Embryonic facial prominence (tissue), 1 donor: ENCODE results near the gene ADAMTS17.

ENCODE experiments used
- DNase-seq: peaks from one replicate; pipeline ENCODE4 v3.0.0-alpha.2; 2016; ENCODE audit errors: extremely low spot score

The ADAMTS17 gene

DNA sequence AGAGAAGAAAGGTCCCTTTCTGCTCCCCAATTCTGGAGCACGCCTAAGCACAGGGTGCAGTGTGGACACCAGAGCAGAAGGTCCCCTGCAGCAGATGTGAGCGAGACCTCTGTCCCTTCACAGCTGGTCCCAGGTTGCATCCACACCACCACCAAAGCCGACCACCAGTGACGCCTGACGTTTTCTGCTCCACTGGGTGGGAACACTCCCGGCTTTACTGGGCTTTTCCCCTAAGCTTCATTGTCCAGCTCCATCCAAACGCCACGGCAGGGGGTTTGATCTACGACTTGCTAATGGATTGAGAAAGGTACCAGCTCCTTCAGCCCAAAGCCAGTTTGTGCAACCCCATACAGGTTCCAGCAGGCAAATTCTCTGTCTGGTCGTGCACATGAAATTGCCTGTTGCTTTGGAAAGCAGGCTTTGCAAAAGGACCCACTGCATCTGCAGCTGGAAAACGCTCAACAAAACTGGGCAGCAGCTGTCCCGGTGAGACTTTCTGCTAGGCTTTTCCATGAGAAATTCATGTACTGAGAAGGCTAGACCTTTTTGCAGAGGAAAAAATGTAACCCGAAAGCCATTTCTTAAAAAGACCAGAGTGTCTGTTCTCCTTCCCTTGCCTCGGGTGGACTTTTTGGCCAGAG lies 31.1 kb downstream of the ADAMTS17 start:
- DNase-seq: no peak

DNA sequence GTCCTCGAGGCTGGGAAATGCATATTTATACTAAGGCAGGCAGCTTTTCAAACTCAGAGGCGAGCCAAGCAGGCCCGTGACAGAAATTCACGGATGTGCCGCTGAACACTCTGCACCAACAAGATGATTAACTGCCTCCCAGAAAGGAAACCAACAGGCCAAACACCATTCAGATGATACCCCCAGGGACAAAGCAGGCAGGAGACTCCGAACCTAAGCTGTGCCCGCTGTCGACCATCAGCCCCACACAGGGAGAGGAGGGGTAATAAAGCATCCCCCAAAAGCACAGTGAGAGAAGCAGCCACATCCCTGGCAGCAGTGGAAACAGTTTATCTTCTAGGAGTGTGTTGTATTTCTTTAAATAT lies 31.8 kb downstream of the ADAMTS17 start:
- DNase-seq: no peak

DNA sequence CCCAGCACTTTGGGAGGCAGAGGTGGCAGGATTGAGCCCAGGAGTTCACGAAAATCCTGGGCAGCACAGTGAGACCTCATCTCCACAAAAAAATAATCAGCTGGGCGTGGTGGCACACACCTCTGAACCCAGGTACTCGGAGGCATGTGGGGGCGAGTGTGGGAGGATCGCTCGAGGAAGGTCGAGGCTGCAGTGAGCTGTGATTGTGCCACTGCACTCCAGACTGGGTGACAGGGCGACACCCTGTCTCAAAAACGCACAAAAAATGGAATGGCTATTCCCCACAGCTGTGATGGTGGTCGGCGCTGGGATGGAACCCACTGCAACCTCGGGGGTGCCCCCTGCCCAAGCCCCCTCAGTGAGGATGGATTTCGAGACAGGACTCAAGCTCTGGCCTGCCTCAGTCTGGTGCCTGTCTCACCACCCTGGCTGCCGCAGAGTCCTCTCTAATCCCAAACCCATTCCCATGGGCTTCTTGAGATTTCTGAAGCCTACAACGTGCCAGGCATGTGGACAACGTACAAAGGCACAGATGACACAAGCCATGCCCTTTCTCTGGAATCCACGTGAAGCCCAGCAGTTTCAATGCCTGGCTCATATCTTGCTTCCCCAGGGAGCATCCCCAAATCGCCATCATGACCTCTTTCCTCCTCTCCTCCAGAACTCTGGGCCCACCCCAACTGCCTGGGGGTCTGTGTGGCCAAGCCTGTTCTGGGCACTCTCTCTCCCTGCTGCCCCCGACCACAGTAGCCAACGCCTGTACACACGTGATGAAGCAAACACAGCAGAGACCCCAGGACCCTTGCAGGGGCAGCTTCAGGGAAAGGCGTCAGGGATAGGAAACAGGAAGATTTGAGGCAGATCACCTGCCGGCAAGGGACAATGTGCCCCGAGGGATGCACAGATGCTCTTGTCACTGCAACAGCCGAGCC lies 32.4 kb downstream of the ADAMTS17 start:
- no peak for DNase-seq

- DNase-seq: no peak
Measured at GRCh38 chr15:100308608-100309007, 33.2 kb downstream of the ADAMTS17 start.

DNA sequence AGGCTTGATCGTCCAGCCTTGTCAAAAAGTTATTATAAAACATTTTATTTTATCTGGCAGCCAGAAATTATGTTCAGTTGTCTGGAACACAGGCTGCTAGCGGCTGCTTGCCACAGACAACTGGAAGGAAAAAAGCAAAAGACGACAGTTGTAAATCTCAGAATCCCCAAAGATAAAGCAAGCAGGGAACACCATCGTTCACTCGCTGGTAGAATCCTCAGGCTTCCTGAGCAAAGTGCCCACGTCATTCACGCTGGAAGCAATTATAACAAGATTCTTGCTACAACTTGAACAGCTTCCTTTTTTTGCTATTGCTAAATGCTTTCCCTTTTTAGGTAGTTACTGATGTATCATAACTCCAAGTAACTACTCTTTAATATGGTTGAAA lies 33.6 kb downstream of the ADAMTS17 start:
- no peak for DNase-seq

DNA sequence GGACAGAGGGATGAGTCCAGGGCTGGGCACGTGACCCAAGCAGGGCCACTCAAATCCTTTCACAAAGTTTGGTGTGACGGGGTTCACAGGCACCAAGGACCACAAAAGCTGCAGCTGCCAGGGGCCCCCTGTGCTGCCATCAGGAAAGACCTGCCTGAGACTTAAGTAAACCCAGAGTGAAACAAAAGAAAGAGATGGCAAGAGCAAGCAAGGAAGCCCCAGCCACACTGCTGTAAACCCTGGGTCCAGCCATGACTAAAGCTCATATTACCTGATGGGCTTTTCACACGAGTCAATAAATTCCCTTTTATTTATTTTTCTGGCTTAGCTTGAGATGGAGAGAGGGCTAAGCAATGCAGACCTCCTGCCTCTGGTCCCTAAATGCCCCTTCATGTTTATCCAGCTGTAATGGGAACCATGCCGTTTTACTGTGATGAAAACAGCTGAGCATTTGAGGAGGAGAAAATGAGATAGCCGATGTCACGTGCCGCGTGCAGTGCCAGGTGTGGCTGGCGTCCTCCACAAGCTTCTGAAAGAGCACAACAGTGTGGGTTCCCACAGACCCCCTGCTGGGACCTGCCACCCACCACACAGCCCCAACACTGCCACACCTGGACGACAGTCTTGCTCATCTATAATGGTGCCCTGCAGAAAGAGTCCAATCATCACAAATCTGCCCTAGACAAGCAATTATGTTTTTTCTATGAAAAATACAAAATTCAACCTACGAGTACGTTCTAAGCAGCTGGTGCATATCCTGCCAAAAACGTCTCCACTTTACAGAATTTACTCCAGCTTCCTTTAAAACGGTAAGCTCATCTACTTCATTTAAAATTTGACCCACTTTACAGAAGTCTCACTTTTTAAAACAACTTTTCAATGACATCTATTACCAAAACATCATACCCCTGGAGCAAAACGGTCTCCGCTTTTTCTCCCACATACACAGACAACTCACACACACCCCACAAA lies 34.2 kb downstream of the ADAMTS17 start:
- no peak for DNase-seq

DNA sequence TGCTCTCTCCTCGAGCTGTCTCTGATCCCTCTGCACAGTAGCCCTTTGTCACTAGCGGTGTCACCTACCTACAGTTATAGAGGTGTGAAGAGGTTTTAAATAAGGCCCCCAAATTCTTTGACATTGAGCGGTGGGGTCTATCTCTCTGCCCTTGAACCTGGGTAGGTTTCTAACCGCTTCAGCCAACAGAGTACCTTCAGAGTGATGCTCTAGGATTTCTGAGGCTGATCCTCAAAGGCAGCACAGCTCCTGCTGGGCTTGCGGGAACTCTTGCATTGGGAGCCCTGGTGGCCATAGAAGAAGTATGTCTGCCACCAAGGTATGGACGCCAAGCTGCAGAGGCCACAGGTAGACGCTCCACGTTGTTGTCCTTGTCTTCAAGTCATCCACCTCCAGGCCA lies 35.7 kb downstream of the ADAMTS17 start:
- no peak for DNase-seq

DNA sequence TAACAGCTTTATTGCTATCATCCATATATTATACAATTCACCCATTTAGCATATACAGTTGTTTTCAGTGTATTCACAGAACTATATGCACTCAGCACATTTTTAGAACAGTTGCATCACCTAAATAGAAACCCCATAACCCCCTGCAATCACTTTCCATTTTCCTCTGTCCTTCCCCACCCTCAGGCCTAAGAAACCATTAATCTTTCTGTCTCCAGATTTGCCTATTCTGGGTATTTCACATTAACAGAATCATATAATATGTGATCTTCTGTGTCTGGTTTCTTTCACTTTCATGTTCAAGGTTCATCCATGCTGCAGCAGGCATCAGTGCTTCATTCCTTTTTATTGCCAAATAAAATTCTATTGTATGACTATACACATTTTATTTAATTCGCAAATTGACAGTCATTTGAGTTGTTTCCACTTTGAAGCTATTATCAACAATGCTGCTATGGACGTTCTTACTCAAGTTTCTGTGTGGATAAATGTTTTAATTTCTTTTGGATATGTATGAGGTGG lies 39.8 kb downstream of the ADAMTS17 start:
- DNase-seq: no peak

GRCh38 chr15:100298257-100298656 lies 43.5 kb downstream of the ADAMTS17 start:
- no peak for DNase-seq

GRCh38 chr15:100297812-100298211 lies 44.0 kb downstream of the ADAMTS17 start:
- no peak for DNase-seq

GRCh38 chr15:100295939-100296565 lies 45.7 kb downstream of the ADAMTS17 start:
- DNase-seq: no peak

DNA sequence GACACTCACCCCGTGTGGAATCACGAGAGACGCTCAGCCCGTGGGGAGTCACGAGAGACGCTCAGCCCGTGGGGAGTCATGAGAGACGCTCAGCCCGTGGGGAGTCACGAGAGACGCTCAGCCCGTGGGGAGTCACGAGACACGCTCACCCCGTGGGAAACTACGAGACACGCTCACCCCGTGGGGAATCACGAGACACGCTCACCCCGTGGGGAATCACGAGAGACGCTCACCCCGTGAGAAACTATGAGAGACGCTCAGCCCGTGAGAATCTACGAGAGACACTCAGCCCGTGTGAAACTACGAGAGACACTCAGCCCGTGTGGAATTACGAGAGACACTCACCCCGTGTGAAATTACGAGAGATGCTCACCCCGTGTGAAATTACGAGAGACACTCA lies 49.8 kb downstream of the ADAMTS17 start:
- DNase-seq: no peak

DNA sequence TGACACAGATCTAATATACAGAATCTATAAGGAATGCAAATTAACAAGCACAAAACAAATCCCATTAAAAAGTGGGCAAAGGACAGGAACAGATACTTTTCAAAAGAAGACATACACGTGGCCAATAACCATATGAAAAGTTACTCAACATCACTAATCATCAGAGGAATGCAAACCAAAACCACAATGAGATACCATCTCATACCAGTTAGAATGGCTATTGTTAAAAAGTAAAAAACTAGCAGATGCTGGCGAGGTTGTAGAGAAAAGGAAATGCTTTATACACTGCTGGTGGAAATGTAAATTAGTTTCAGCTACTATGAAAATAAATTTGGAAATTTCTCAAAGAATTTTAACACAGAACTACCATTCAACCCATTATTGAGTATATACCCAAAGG lies 50.7 kb downstream of the ADAMTS17 start:
- no peak for DNase-seq

DNA sequence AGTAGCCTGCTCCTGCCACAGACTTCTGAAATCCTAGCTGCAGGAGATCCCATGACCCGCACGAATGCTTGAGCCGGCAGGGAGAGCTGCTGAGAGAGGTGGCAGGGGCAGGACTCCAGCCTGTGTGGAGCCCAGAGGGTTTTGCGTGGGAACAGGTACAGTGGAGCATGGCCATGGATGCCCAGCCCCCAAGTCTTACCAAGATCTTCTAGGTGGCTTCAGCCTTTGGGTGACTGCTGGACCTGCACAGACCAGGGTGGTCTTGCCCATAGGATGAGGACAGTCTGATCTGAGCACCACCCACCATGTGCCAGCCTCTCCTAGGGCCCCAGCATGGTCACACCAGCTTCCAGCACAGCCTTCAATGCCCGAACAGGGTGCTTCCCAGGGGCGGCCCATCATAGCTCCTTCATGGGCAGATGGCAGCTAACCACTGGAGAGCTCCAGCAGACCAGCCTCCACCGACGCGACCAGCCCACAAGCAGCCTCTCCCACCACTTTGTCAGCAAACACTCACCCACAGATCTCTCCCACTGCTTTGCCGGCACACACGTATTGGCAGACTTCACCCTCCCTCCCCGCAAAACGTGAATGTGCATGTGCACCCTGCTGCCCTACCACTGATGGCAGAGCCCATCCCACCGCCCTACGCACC lies 56.0 kb downstream of the ADAMTS17 start:
- no peak for DNase-seq

GRCh38 chr15:100284701-100285100 lies 57.1 kb downstream of the ADAMTS17 start:
- DNase-seq: no peak

GRCh38 chr15:100284191-100284590 lies 57.6 kb downstream of the ADAMTS17 start:
- DNase-seq: no peak

GRCh38 chr15:100281096-100281917 lies 60.5 kb downstream of the ADAMTS17 start:
- DNase-seq: no peak

GRCh38 chr15:100279849-100280248 lies 61.9 kb downstream of the ADAMTS17 start:
- no peak for DNase-seq

DNA sequence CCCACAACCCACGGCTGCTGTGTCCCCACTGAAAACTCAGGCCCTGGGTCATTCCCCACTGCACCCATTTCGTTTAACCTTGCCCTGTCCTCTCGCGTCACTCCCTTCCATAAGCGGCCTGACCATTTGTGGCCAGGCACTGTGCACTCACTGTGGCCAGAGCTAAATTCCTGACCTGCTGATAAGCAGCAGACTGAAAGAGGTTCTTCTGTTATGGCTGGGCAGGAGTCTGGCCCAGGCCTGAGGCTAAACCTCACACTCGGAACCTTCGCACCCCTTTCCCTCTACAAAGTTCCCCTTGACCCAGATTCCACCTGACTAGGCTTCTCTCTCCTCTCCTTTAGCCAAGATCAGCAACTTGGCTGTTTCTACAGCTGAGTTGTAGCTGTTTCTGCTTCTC lies 62.3 kb downstream of the ADAMTS17 start:
- DNase-seq: no peak
